ENCODE results near the gene FBXW7. TPM values are rescaled to one million over a fixed set of nuclear protein-coding genes. Genes with fewer than 3 reads are reported as not detected.

FBXW7 gene
- total and polyA plus RNA-seq, 2 of the 8 experiments (the other 6 are each of a cell fraction or from before 2014, with no cell fraction given) = 6.0 to 26.7 TPM

DNA sequence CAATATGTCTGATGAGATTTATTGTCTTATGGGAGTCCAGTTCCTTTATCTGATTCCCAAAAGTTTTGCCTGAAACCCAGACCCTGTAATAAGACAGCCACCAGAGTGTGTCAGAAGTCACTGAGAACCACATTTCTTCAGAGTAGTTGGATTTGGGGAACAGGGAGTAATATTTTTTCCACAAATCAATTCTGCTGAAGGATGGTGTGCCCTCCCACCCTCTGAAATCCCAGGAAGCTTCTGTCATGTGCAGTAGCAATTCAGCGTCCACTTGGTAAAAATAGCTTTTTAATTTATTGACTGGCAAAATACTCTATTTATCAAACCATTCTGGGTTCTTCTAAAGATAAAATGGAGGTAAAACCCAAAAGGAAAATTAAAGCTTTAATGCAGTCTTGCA lies 229.4 kb downstream of the FBXW7 start:
- H2AK5ac ChIP-seq (ENCODE audit: low read depth, low read length) = no peak overlapping the region
- H2BK5ac ChIP-seq (ENCODE audit: low read depth, low read length) = no peak overlapping the region
- no peak overlapping the region for H2BK12ac ChIP-seq (ENCODE audit: low read depth, low read length)
- H3K18ac ChIP-seq (ENCODE audit: extremely low read depth, low read length) = no peak overlapping the region
- H4K91ac ChIP-seq (replicated peaks; ENCODE audit: insufficient read length, low read length) = no peak overlapping the region
- FAIRE-seq (no peak), DNase-seq (ENCODE audit: low read depth in 1 of 2, low spot score in 2 of 2) (no peak)
- no peaks in the 10 kb centered on the region for H3K9me3 ChIP-seq (ENCODE audit: insufficient read depth in 2 of 2, low read depth in 1 of 2, low read length in 1 of 2)
- WGBS, 2 experiments (ENCODE audit: extremely low coverage in 1 of 2, insufficient coverage in 1 of 2, insufficient read length in 1 of 2, insufficient replicate concordance in 2 of 2, low coverage in 1 of 2, low lambda C conversion rate in 2 of 2, missing lambda C conversion rate in 1 of 2) = 96% methylated on average over 1 of the region's 1 CpG; no CpG with 5 or more reads in 1 of the 2 experiments
- H2BK15ac ChIP-seq (ENCODE audit: low read length) = no peak overlapping the region
- no peaks in the 10 kb centered on the region for H3K79me2 ChIP-seq (ENCODE audit: control insufficient read depth in 1 of 2, insufficient read depth in 2 of 2, low read length in 2 of 2)
- CTCF ChIA-PET (ENCODE audit: partially characterized antibody) = interaction anchor here (0.9 to 1.1 kb wide), 2 partner anchors 16 to 63 kb away, joined by 3 read pairs; no protein-coding TSS in a partner anchor
- H2BK120ac ChIP-seq (replicated peaks; ENCODE audit: low read depth, low read length) = no peak overlapping the region
- H3K4me3 ChIP-seq (ENCODE audit: extremely low read depth in 1 of 4, insufficient read depth in 2 of 4, low read depth in 3 of 4, low read length in 4 of 4) = no peak overlapping the region
- no peaks in the 10 kb centered on the region for H3K23me2 ChIP-seq (ENCODE audit: low read depth, low read length)
- no peak overlapping the region for H3K9ac ChIP-seq (replicated peaks in 1 of 4; ENCODE audit: extremely low read depth in 1 of 4, low read depth in 3 of 4, low read length in 3 of 4)
- no peak overlapping the region for H3K23ac ChIP-seq (ENCODE audit: insufficient read length)
- peaks cover 0 to 5% (median 2%) of the 10 kb centered on the region in 4 experiments; a peak in 3 of 7 replicates for H3K4me1 ChIP-seq (replicated peaks in 1 of 4; ENCODE audit: control insufficient read depth in 3 of 4, insufficient read depth in 4 of 4, low read length in 3 of 4)
- no peak overlapping the region for H3K4ac ChIP-seq (replicated peaks; ENCODE audit: insufficient read length, low read depth, low read length)
- no peak overlapping the region for H2BK20ac ChIP-seq (ENCODE audit: low read length)
- H3K4me2 ChIP-seq (ENCODE audit: insufficient read depth in 1 of 2, low read depth in 2 of 2, low read length in 2 of 2) = no peak overlapping the region
- H3K27ac ChIP-seq (ENCODE audit: low read depth, low read length) = no peak overlapping the region
- no peaks in the 10 kb centered on the region for H4K20me1 ChIP-seq (replicated peaks in 1 of 2; ENCODE audit: control insufficient read depth in 1 of 2, insufficient read depth in 2 of 2, low read length in 2 of 2)
- H3K27me3 ChIP-seq (replicated peaks in 1 of 4; ENCODE audit: control insufficient read depth in 3 of 4, extremely low read depth in 1 of 4, insufficient read depth in 3 of 4, low read length in 3 of 4) = no peaks in the 10 kb centered on the region
- no peak overlapping the region for H3K56ac ChIP-seq (replicated peaks; ENCODE audit: insufficient read length, low read depth, low read length)
- no peak overlapping the region for H4K8ac ChIP-seq (ENCODE audit: extremely low read depth, insufficient read depth, low read length)
- H3K36me3 ChIP-seq (ENCODE audit: control insufficient read depth in 2 of 4, insufficient read depth in 4 of 4, low read length in 3 of 4) = no peaks in the 10 kb centered on the region
- no peaks in the 10 kb centered on the region for H3K79me1 ChIP-seq (ENCODE audit: low read depth, low read length)
- no peak overlapping the region for H2AFZ ChIP-seq (ENCODE audit: low read length)
- POLR2A ChIA-PET (ENCODE audit: partially characterized antibody) = no interaction called here
- H3K14ac ChIP-seq (ENCODE audit: insufficient read length) = no peak overlapping the region
- no peak overlapping the region for H4K5ac ChIP-seq (ENCODE audit: insufficient read length, low read depth, low read length)
- TF ChIP-seq HDAC2 (IDR thresholded peaks at IDR 0.05; ENCODE audit: borderline replicate concordance in 1 of 2, low read depth in 2 of 2, low read length in 2 of 2) = no peak
- no peak for TF ChIP-seq BRCA1 (IDR thresholded peaks at IDR 0.05; ENCODE audit: low read depth, low read length)
